Measurements from ENCODE around the gene CBLB. TPM values are rescaled to one million over a fixed set of nuclear protein-coding genes. Genes with fewer than 3 reads are reported as not detected.

CBLB gene
- total and polyA plus RNA-seq, 2 experiments from 2014 or later: 20.5 to 47.7 TPM

- TF ChIP-seq ETS1 (IDR thresholded peaks at IDR 0.05): no peak
- no peak for TF ChIP-seq STAT1 (IDR thresholded peaks at IDR 0.05; ENCODE audit: unreplicated experiment)
- TF ChIP-seq CTCF (conservative IDR thresholded peaks at IDR 0.05; ENCODE audit: low read depth in 2 of 2): no peak
- no peak for TF ChIP-seq POLR2AphosphoS5 (IDR thresholded peaks at IDR 0.05; ENCODE audit: low read depth)
- no peak for TF ChIP-seq JUNB (IDR thresholded peaks at IDR 0.05; ENCODE audit: unreplicated experiment)
- no peak for TF ChIP-seq EZH2 (IDR thresholded peaks at IDR 0.05; ENCODE audit: low read depth, unreplicated experiment)
- no peak for ATAC-seq
Observed at GRCh38 chr3:105620236-105620635, 248.6 kb downstream of the CBLB start.

GRCh38 chr3:105619651-105620050, 249.2 kb downstream of the CBLB start:
- Histone ChIP-seq H3K27me3 (ENCODE audit: insufficient read depth) (no peaks in the 10 kb centered on the region), H3K9me2 (ENCODE audit: insufficient read depth) (no peaks in the 10 kb centered on the region), H3K36me3 (ENCODE audit: insufficient read depth) (no peaks in the 10 kb centered on the region), H3K4me3 (no peak overlapping the region), H4K20me1 (replicated peaks; ENCODE audit: insufficient read depth) (no peaks in the 10 kb centered on the region), H3K4me2 (no peak overlapping the region), H3K4me1 (ENCODE audit: insufficient read depth) (no peaks in the 10 kb centered on the region), H2AFZ (no peak overlapping the region), H3K79me2 (replicated peaks; ENCODE audit: insufficient read depth) (no peaks in the 10 kb centered on the region), H3K27ac (ENCODE audit: low read depth) (no peak overlapping the region), H3F3A (replicated peaks; ENCODE audit: low read depth) (no peaks in the 10 kb centered on the region)
- Mint-ChIP-seq H3K27ac (no peak overlapping the region), H3K36me3 (ENCODE audit: low read depth) (no peaks in the 10 kb centered on the region), H3K27me3 (ENCODE audit: insufficient read depth, low read depth, poor library complexity) (peaks cover 2% of the 10 kb centered on the region), H3K4me3 (no peak overlapping the region), H3K9me3 (no peaks in the 10 kb centered on the region), H3K4me1 (no peaks in the 10 kb centered on the region)
- ATAC-seq (no peak), DNase-seq (ENCODE audit: low spot score) (no peak)
- TF ChIP-seq ZNF114 (CRISPR knock-in tag; IDR thresholded peaks at IDR 0.05) (no peak), POLR2AphosphoS5 (IDR thresholded peaks at IDR 0.05; ENCODE audit: low read depth) (no peak), ZNF331 (CRISPR knock-in tag; IDR thresholded peaks at IDR 0.05; ENCODE audit: low read depth) (no peak), ZNF462 (CRISPR knock-in tag; IDR thresholded peaks at IDR 0.05) (no peak)

More at GRCh38 chr3:105620236-105620635, 248.6 kb downstream of the CBLB start:
- Mint-ChIP-seq H3K36me3 (ENCODE audit: low read depth) (no peaks in the 10 kb centered on the region), H3K27me3 (ENCODE audit: insufficient read depth, low read depth, poor library complexity) (peaks cover 2% of the 10 kb centered on the region), H3K27ac (no peak overlapping the region), H3K9me3 (no peaks in the 10 kb centered on the region), H3K4me3 (no peak overlapping the region), H3K4me1 (no peaks in the 10 kb centered on the region)
- no peaks in the 10 kb centered on the region for H3F3A ChIP-seq (replicated peaks; ENCODE audit: low read depth)
- no peak overlapping the region for H3K4me3 ChIP-seq
- no peak overlapping the region for H3K27ac ChIP-seq (ENCODE audit: low read depth)
- DNase-seq (ENCODE audit: low spot score): no peak
- no peaks in the 10 kb centered on the region for H3K4me1 ChIP-seq (ENCODE audit: insufficient read depth)
- no peaks in the 10 kb centered on the region for H3K9me2 ChIP-seq (ENCODE audit: insufficient read depth)
- H3K79me2 ChIP-seq (replicated peaks; ENCODE audit: insufficient read depth): no peaks in the 10 kb centered on the region
- no peaks in the 10 kb centered on the region for H3K36me3 ChIP-seq (ENCODE audit: insufficient read depth)
- no peaks in the 10 kb centered on the region for H4K20me1 ChIP-seq (replicated peaks; ENCODE audit: insufficient read depth)
- H2AFZ ChIP-seq: no peak overlapping the region
- H3K4me2 ChIP-seq: no peak overlapping the region
- no peaks in the 10 kb centered on the region for H3K27me3 ChIP-seq (ENCODE audit: insufficient read depth)

Data from GM23338 (cell line).